Stimulated activated CD4-positive, alpha-beta T cell treated with anti-CD3 and anti-CD28 coated beads, Interleukin-4, amount 100 ng/mL, for 48 hours (primary cell): ENCODE measurements around the gene BCLAF1.
"Not testable (repeated sequence)": the region's sequence is repeated elsewhere in the genome, so short reads cannot be mapped to it uniquely, and the experiment has no call there.

Source experiments
- DNase-seq, 2 donors: peaks; one replicate each; pipeline ENCODE4 v3.0.0-alpha.2; 2020; ENCODE audit warnings: low read depth in 2 of 2

BCLAF1 gene

DNA sequence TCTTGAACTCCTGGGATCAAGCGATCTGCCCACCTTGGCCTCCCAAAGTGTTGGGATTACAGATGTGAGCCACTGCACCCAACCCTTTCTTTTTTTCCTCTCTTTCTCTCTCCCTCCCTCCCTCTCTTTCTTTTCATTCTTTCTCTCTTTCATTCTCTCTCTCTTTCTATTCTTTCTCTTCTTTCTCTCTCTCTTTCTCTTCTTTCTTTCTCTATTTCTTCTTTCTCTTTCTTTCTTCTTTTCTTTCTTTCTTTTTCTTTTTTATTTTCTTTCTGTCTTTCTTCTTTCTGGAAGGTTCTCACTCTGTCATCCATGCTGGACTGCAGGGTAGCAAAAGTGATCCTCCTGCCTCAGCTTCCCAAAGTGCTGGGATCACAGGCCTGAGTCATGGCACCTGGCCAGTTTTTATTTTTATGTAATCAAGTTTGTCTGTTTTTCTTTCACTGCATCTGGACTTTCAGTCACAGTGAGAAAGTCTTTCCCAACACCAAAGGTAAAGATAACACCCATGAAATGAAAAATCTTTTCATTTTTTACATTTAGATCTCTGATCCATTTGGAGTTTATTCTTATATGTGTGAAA is 20.2 kb upstream of the BCLAF1 start:
- no peak for DNase-seq

DNA sequence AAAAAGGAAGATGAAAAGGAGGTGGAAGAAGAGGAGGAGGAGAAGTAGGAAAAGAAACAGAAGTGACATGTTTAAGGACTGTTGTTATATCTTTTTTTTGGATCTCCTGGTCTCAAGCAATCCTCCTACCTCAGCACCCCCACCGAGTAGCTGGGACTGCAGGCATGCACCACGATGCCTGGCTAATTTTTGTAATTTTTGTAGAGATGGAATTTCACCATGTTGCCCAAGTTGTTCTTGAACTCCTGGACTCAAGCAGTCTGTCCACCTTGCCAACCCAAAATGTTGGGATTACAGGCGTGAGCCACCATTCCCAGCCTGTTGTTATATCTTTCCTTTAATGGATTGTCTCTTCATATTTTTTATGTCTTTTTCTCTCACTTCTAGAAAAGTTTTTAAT is 19.5 kb upstream of the BCLAF1 start:
- DNase-seq = no peak

DNA sequence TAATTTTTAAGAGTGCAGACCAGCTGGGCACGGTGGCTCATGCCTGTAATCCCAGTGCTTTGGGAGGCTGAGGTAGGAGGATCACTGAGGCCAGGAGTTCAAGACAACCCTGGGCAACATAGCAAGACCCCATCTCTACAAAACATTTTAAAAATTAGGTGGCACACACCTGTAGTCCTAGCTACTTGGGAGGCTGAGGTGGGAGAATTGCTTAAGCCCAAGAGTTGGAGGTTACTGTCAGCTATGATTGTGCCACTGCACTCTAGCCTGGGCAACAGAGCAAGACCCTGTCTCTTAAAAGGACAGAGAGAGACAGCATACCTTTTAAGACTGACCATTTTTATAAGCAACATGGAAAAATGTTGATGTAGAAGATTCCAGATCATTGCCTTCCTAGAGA is 18.8 kb upstream of the BCLAF1 start:
- not testable (repeated sequence) for DNase-seq

DNA sequence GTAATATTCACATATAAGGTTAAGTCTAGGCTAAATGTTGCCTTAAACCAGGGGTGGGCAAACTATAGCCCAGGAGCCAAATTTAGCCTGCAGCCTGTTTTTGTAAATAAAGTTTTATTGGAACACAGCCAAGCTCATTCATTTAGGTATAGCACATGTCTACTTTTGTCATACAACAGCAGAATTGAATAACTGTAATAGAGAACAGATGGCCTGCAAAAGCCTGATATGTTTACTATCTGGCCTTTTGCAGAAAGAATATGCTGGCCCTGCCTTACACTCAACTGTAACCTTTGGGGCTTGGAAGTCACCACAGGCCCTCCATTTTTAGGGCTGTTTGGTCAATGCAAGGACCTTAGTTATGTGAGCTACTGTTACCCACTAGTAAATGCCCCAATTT is 17.7 kb upstream of the BCLAF1 start:
- DNase-seq = no peak

DNA sequence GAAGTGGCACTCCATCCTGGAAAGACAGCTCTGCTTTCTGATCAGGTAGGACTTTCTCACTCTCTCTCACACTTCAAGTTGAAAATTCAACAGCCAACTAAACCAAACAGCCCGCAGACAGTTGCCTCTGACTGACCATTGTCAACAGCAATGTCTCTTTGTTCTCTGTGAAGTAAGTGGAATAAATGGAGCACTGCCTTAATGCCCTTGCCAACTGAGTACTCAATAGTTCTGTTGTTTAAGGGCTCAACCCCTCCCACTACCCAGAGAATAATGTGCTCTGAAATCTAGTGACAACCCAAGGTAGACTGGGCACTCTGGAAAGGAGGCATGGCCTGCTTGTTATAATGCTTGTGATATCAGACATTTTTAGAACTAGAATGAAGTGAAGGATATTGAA is 16.8 kb upstream of the BCLAF1 start:
- no peak for DNase-seq

DNA sequence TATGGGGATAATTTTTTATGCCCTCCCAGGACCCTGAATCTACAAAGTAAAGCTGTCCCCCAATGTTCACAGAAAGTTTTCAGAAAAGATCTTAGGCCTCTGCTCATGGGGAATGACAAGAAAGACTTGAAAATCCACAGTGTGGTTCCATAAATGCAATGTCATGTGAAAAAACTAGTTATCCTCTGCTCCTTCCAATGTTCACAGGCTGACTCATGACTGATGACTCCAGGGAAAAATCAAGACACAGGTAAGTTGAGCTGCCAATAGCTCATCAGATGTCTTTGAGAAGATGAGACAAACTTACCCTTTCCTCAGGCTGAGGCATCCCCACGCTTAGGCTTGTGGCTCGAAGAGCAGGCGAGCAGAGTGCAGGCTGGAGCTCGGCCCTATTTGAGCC is 14.8 kb upstream of the BCLAF1 start:
- no peak for DNase-seq

DNA sequence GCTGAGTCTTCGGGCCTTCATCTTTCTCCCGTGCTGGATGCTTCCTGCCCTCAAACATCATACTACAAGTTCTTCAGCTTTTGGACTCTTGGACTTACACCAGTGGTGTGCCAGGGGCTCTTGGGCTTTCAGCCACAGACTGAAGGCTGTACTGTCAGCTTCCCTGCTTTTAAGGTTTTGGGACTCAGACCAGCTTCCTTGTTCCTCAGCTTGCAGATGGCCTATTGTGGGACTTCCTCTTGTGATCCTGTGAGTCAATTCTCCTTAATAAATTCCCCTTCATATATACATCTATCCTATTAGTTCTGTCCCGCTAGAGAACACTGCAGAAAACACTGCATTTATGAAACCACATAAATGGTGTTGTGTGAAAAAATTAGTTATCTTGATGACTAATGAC is 13.9 kb upstream of the BCLAF1 start:
- DNase-seq = no peak

DNA sequence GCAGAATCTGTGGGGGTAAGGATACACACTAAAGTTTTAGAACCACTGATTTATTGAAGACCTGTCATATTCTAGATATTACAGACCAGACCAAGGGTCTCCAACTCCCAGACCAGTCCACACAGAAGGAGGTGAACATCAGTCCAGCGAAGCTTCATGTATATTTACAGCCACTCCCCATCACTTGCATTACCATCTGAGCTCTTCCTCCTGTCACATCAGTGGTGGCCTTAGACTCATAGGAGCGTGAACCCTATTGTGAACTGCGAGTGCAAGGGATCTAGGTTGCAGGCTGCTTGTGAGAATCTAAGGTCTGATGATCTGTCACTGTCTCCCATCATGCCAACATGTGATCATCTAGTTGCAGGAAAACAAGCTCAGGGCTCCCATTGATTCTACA is 5.0 kb upstream of the BCLAF1 start:
- no peak for DNase-seq

DNA sequence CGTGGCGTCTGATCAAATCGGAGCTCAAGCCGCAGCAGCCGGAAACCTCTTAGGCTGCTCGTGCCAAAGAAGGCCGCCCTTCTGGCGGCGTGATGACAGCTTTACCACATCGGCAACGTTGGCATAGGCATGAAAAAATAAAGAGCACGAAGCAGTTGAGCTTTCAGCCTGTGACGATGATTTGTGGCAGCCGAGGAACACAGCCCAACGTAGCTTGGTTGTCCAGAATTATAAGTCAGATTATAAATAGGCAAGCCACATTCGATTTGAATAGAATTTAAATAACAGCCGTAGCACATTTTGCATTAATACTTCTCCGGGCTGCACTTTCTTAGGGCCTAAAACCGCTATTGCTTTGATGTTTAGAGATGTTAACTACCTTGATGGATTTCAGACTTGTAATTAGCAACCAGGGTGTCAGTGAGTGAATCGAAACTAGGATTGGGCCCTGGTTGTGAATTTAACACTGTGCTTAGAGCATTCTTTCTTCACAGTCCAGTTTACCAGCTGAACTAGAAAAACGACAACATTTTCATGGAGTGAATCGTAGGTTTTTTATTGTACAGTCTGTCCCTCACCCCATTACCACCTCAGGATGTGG is 864 bp upstream of the BCLAF1 start:
- DNase-seq = peak; percentile 53 to 56

DNA sequence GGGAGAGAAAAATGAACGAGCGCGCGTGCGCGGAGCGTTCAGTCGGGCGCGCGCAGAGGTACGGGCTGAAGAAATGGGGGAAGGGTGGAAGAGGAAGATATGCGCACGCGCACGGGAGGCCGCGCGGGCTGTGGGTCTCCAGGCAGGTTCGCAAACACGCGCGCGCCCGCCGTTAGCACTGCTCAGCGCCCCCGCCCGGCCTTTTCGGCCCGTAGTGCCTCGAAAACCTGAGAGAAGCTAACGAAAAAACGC is 393 bp downstream of the BCLAF1 start:
- peak; percentile 85 for DNase-seq

DNA sequence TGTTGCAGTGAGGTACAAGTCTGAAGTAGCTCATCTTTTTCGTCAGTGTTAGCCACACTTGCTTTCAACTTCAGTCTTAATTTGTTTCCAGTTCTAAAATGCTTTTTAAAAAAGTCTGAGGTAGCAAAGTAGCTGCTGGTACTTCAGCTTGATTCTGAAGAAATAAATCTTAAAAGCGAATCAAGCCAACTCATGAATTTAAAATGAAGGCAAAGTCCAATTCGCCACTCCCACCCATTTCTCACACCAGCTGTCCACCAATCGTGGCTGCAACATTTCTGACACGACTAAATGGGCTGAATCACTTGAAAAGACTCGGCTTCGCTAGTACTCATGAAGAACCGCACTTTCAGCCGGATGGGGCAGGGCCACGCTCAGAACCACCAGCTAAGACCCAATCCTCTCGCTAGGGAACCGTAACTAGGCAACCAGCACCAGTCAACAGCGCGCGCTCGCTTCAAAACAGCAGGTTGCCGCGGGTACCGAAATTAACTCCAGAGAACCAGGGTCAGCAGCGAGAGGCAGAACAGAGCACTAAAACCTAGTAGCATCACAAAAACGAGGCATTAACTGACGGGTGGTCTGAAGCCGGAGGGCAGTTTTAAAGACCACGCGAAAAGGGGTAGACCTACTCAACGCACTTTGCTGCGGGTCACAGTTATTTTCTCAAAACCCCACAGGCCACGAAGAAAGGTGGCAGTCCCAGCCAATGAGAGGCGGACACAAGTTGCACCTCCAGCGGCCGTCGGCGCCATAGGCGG is 900 bp downstream of the BCLAF1 start:
- DNase-seq = peak; percentile 63 to 82

DNA sequence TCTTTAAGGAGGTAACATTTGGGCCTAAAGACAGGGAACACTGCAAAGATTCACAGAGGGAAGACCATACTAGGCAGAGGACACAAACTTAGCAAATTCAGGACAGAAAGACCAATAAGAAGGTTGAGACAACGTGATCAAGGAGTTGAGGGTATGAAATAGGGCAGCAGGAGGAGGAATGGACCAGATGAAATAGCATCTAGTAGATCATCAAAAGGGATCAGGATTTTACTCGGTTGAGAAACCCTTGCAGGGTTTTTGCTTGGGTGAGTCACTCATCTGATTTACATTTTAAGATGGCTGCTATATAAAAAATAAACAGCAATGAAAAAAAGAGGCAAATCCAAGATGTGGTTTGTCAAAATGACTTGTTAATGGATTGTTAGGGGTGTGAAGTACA is 4.7 kb downstream of the BCLAF1 start:
- DNase-seq = no peak

DNA sequence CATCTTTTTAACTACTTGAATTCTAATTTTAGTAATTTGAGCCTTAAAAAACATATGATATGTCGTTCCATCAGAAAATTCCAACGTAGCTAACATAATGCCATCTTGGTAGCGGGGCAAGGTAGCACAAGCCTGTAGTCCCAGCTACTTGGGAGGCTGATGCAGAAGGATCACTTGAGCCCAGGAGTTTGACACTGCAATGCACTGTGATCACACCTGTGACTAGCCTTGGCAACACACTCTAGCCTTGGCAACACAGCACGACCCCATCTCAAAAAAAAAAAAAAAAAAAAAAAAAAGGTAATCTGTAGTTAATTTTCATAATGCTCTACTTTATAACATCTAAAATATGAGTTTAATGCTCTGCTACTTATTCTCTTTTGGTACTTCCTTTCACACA is 6.7 kb downstream of the BCLAF1 start:
- no peak for DNase-seq

DNA sequence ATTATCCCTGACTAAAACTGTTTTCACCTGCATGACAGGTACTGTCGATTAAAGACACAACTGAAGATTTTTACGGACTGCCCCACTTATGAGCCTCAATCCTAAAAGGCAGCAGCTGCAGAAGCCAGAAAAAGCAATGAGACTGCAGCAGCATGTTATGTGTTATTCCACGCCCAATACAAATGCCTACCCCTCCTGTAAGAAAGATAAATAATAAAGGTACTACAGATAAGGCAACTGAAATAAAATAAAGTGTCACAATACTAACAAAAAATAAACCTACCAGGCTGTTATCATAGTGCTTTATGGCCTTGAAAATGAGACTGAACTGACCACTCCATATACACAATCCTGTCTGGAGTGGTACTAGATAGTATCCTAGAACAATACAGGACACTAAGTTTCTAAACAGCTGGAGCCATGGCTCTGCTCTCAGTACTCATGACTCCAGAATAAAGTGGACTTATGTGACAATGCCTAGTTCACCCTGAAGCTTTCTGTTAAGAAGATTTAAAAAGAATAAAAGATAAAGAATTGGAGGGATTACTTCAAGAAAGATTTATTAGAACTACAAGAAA is 9.5 kb downstream of the BCLAF1 start:
- DNase-seq = no peak

DNA sequence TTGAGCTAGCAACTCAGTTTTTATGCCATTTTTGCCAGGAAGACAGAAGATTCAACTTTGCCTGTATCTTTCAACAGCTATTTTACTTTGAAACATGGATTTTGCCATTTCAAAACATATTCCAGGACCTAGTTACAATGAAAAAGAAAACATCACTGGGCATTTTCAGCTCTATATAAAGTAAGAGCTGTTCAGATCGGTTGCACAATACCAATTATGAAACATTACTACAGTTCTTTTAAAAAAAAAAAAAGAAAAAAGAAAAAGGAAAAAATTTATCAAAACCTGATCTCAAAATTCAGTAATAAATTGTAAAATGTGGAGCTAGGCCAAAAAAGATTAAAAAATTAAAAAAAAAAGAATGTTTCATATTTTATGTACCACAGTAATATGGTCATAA is 15.6 kb downstream of the BCLAF1 start:
- no peak for DNase-seq

DNA sequence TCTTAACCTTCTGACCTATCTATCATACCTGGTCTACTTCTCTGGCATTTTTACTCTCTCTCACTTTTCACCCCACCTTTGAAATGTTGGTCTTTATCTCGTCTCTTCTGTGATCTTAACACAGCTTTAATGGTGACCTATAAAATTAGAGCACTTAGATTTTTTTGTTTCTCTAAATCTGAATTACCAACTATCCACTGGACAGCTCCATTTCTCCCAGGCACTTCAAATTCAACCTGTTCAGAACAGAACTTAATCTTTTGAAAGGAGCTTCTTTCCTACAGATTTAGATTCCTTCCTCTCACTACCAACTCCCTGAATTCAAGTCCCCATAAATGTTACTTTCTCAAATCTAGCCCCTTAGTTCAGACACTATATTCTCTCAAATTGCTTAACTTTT is 24.5 kb downstream of the BCLAF1 start:
- DNase-seq = no peak

DNA sequence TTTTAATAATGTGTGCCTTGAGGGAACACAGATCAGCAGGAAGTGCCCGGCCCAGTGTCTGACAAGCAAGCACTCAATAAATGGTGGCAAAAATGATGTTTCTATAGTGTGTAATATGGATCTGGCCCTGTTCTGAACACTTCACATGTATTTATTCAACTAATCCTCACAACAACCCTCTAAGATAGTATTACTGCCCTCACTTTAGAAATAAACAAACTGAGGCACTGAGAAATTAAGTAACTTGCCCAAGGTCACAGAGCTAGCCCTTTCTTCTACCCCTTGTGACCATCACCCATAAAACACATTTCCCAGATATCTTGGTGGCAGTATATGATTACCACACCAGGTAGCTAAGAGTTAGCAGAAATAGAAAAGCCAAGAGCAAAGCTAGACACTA is 26.7 kb downstream of the BCLAF1 start:
- no peak for DNase-seq

DNA sequence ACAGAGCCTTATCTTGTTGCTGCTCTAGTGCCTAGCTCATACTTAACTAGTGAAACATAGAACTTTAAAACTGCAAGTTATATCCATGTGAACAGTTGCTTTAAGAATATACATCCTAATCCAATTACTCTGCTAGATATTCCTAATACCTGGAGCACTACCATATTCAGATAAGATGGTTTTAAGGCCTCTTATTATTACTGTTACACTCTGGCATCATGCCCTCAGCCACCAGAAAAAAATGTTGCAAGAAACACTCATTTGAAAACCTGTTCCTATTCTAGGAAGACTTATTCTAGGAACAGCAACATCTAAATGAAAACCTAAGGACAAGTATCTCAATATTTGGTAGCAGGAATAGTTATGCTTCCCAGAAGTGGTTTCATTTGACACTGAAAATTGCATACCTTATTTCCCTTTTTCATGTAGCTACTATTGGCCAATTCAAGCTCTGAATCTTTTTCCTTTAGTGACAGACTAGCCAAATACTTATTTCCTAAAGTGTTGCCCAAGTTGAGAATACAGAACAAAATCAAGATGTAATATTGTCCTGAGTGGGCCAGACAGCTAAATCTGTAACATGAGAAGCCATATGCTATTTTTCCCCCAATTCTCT is 34.7 kb downstream of the BCLAF1 start:
- DNase-seq = no peak

DNA sequence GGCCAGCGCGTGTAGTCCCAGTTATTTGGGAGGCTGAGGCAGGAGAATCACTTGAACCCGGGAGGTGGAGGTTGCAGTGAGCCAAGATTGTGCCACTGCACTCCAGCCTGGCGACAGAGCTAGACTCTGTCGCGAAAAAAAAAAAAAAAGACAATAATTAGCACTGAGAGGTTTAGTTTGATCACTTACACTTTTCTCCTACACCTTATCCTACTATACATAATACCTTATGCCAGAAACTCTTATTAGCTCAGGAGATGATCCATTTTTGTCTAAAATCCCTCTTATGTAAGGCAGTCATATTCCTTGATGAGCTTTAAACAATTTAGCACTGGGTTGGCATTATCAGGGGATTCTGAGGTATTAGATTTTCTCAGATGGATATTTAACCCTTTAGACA is 35.9 kb downstream of the BCLAF1 start:
- no peak for DNase-seq

DNA sequence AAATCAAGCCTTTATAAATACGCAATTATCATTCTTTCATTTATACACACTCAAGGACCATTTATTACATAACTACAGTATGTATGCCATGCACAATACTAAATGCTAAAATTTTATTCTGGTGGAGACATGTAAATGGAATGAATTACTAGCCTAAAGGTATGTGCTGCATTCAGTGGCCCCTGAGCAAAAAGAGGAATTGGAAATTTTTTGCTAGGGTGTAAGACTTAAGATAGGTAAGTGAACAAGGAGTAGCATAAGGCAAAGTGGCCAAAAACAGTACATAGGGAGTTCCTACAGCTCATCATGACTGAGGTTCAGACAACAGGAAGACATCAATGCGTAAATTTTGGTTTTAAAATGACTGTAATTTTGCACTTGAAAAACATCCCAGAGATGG is 37.2 kb downstream of the BCLAF1 start:
- no peak for DNase-seq

DNA sequence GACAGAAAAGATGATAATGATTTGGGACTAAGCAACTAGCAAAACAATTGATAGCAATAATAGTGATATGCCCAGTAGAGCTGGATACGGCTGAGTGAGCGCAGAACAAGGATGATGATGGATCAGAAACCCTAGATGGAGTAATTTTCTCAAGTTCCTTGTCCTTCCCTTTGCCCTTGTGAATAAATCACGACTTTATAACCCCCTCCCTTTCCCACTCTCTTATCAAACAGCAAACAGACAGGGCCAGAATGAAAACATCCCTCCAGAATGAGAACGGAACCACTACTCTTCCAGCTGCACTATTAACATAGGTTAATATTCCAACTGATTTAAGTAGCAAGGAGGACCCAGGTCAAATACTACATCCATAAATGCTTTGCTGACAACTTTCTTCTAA is 38.3 kb downstream of the BCLAF1 start:
- no peak for DNase-seq

DNA sequence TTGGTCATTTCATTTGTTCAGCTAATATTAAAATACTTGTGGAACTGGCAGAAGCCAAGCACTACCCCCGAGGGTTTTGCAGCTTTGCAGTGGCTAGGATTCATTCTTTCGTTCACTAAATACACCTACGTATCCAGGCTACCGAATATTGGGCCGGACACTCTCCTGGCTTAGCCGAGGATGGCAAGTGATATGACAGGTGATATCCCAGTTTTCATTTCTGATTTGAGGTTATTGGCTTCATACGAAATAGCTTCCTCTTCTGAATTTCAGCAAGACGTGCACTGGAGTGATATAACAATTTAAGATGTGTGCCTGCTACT is 39.0 kb downstream of the BCLAF1 start:
- DNase-seq = no peak
